ENCODE measurements around the gene RPS3A. TPM values are rescaled to one million over a fixed set of nuclear protein-coding genes. Genes with fewer than 3 reads are reported as not detected.

The RPS3A gene
- total RNA-seq, 1 experiment from 2014 or later: 2,446 TPM

DNA sequence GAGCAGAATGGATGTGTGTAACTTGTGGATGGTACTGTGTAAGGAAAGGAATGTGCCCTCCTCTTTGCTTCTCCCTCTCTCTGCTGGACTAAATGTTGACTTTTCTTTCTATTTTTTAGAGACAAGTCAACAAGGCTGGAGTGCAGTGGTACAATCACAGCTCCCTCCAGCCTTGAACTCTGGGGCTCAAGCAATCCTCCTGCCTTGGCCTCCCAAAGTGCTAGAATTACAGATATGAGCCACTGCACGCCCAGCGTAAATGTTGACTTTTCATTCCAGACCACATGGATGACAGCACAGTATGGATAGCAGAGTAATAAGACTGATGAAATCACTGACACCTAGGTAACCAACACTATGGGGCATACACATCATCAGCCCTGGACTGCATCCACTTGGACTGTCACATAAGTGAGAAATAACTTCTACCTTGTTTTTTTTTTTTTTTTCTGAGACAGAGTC lies 5.1 kb upstream of the RPS3A start (continued):
- TF ChIP-seq, protein P1, sequence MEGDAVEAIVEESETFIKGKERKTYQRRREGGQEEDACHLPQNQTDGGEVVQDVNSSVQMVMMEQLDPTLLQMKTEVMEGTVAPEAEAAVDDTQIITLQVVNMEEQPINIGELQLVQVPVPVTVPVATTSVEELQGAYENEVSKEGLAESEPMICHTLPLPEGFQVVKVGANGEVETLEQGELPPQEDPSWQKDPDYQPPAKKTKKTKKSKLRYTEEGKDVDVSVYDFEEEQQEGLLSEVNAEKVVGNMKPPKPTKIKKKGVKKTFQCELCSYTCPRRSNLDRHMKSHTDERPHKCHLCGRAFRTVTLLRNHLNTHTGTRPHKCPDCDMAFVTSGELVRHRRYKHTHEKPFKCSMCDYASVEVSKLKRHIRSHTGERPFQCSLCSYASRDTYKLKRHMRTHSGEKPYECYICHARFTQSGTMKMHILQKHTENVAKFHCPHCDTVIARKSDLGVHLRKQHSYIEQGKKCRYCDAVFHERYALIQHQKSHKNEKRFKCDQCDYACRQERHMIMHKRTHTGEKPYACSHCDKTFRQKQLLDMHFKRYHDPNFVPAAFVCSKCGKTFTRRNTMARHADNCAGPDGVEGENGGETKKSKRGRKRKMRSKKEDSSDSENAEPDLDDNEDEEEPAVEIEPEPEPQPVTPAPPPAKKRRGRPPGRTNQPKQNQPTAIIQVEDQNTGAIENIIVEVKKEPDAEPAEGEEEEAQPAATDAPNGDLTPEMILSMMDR (IDR thresholded peaks at IDR 0.05 in 2 of 3, conservative IDR thresholded peaks at IDR 0.05 in 1 of 3; ENCODE audit: borderline replicate concordance in 1 of 3, insufficient read depth in 1 of 3, low read depth in 2 of 3, low read length in 2 of 3): no peak
- TF ChIP-seq FOSL1 (IDR thresholded peaks at IDR 0.05; ENCODE audit: low read depth) (no peak), CEBPB (IDR thresholded peaks at IDR 0.05; ENCODE audit: low read depth) (no peak)

DNA sequence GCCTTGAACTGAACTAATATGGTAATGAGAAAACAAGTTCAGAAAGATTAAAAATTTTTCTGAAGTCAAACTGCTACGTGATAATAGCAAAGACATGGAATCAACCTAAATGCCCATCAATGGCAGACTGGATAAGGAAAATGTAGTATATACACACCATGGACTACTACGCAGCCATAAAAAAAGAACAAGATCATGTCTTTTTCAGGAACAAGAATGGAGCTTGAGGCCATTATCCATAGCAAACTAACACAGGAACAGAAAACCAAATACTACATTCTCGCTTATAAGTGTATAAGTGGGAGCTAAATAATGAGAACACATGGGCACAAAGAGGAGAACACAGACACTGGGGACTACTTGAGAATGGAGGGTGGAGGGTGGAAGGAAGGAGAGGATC lies 4.3 kb upstream of the RPS3A start:
- ChIA-PET RAD21 (ENCODE audit: low non-redundant PET in 1 of 2, low total read pairs in 2 of 2, uncharacterized antibody in 2 of 2, unreplicated experiment in 2 of 2) (no interaction called here), POLR2A (no interaction called here), CTCF (no interaction called here)
- no peak overlapping the region for H3K27ac ChIP-seq (ENCODE audit: low read depth, low read length)
- no peaks in the 10 kb centered on the region for H3K9me2 ChIP-seq (ENCODE audit: insufficient read depth)
- no peak for TF ChIP-seq FOSL1 (IDR thresholded peaks at IDR 0.05; ENCODE audit: low read depth)
- TF ChIP-seq EZH2 (IDR thresholded peaks at IDR 0.05): no peak
- TF ChIP-seq, protein P2, sequence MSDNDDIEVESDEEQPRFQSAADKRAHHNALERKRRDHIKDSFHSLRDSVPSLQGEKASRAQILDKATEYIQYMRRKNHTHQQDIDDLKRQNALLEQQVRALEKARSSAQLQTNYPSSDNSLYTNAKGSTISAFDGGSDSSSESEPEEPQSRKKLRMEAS (IDR thresholded peaks at IDR 0.05): no peak
- no peak for TF ChIP-seq ELF1 (IDR thresholded peaks at IDR 0.05; ENCODE audit: borderline replicate concordance, low read depth)
- no peak for TF ChIP-seq TCF7L2 (IDR thresholded peaks at IDR 0.05; ENCODE audit: borderline replicate concordance, extremely low read depth, insufficient read depth, insufficient read length)
- TF ChIP-seq CBX3 (IDR thresholded peaks at IDR 0.05; ENCODE audit: low read depth): no peak
- TF ChIP-seq SRF (IDR thresholded peaks at IDR 0.05; ENCODE audit: low read depth): no peak
- TF ChIP-seq, protein P3, sequence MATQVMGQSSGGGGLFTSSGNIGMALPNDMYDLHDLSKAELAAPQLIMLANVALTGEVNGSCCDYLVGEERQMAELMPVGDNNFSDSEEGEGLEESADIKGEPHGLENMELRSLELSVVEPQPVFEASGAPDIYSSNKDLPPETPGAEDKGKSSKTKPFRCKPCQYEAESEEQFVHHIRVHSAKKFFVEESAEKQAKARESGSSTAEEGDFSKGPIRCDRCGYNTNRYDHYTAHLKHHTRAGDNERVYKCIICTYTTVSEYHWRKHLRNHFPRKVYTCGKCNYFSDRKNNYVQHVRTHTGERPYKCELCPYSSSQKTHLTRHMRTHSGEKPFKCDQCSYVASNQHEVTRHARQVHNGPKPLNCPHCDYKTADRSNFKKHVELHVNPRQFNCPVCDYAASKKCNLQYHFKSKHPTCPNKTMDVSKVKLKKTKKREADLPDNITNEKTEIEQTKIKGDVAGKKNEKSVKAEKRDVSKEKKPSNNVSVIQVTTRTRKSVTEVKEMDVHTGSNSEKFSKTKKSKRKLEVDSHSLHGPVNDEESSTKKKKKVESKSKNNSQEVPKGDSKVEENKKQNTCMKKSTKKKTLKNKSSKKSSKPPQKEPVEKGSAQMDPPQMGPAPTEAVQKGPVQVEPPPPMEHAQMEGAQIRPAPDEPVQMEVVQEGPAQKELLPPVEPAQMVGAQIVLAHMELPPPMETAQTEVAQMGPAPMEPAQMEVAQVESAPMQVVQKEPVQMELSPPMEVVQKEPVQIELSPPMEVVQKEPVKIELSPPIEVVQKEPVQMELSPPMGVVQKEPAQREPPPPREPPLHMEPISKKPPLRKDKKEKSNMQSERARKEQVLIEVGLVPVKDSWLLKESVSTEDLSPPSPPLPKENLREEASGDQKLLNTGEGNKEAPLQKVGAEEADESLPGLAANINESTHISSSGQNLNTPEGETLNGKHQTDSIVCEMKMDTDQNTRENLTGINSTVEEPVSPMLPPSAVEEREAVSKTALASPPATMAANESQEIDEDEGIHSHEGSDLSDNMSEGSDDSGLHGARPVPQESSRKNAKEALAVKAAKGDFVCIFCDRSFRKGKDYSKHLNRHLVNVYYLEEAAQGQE (IDR thresholded peaks at IDR 0.05; ENCODE audit: low read depth): no peak
- no peak for TF ChIP-seq CEBPB (IDR thresholded peaks at IDR 0.05; ENCODE audit: low read depth)
- TF ChIP-seq, protein P4, sequence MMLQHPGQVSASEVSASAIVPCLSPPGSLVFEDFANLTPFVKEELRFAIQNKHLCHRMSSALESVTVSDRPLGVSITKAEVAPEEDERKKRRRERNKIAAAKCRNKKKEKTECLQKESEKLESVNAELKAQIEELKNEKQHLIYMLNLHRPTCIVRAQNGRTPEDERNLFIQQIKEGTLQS (IDR thresholded peaks at IDR 0.05): no peak
- no peak for TF ChIP-seq ZNF274 (IDR thresholded peaks at IDR 0.05; ENCODE audit: low read depth, low read length)
- TF ChIP-seq, protein P1 (IDR thresholded peaks at IDR 0.05 in 2 of 3, conservative IDR thresholded peaks at IDR 0.05 in 1 of 3; ENCODE audit: borderline replicate concordance in 1 of 3, insufficient read depth in 1 of 3, low read depth in 2 of 3, low read length in 2 of 3): no peak
- no peak for TF ChIP-seq ZFX (IDR thresholded peaks at IDR 0.05)
- H3K79me2 ChIP-seq (ENCODE audit: insufficient read depth, low read length): peaks cover 8% of the 10 kb centered on the region
- intact Hi-C loops (cut with micrococcal nuclease): no loop called here
- no peaks in the 10 kb centered on the region for H4K20me1 ChIP-seq (ENCODE audit: insufficient read depth)
- H3K4me1 ChIP-seq (ENCODE audit: control insufficient read depth in 1 of 2, insufficient read depth in 2 of 2, low read length in 2 of 2): peaks cover 0 to 10% of the 10 kb centered on the region in 2 experiments; a peak in 2 of 4 replicates
- no peaks in the 10 kb centered on the region for H3K9me3 ChIP-seq (ENCODE audit: control insufficient read depth in 1 of 2, insufficient read depth in 1 of 2, low read depth in 1 of 2, low read length in 2 of 2)
- H3K4me3 ChIP-seq (replicated peaks in 1 of 2; ENCODE audit: low read depth in 1 of 2, low read length in 2 of 2): no peak overlapping the region
- DNase-seq (ENCODE audit: low read depth, low spot score) (no peak), ATAC-seq (no peak)
- BruUV-seq (replicated peaks): no TSS peak
- no peak overlapping the region for H3K4me2 ChIP-seq (ENCODE audit: low read length)
- H2AFZ ChIP-seq (ENCODE audit: low read depth, low read length, poor library complexity, severe bottlenecking): no peak overlapping the region
- H3K9ac ChIP-seq (ENCODE audit: low read length): no peak overlapping the region
- no peaks in the 10 kb centered on the region for H3K27me3 ChIP-seq (ENCODE audit: insufficient read depth, low read length)
- peaks cover 0 to 4% of the 10 kb centered on the region in 2 experiments; a peak in 2 of 4 replicates for H3K36me3 ChIP-seq (ENCODE audit: control insufficient read depth in 1 of 2, insufficient read depth in 2 of 2, low read length in 2 of 2)

Measured in HCT116 (cell line).